Measurements from ENCODE around the gene MYOM1. TPM values are rescaled to one million over a fixed set of nuclear protein-coding genes. Genes with fewer than 3 reads are reported as not detected.
A peak's percentile ranks its signal among the peaks of the same experiment; 100 is the strongest.
"Not testable (repeated sequence)": the region's sequence is repeated elsewhere in the genome, so short reads cannot be mapped to it uniquely, and the experiment has no call there.

Gene MYOM1
- total RNA-seq, 2 experiments from 2014 or later = 0.74 to 1.5 TPM

DNA sequence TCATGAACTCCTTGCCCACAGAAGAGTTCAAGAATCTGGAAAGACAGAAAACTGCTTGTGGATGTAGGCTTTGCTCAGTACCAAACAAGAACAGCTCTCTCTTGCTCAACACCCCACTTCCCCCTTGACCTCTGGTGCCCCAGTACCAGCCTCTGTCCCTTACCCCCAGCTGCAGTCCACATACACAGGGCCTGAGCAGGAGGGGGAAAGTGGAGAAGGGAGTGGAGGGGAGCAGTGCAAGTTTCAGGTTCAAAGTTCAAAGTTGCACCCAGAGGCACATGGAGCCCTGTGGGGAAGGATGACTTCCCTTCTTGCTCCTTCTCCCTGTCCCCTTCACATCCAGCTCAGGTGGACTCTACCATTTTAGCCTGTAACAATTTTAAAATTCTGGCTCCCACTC is 145.7 kb downstream of the MYOM1 start:
- no peaks in the 10 kb centered on the region for H3K9me3 ChIP-seq (ENCODE audit: control insufficient read depth in 1 of 2, insufficient read depth in 1 of 2, low read length in 2 of 2)
- H3K27ac ChIP-seq (ENCODE audit: low read depth in 1 of 2, low read length in 2 of 2) = no peak overlapping the region
- CTCF ChIA-PET = interaction anchor here (0.8 to 2.3 kb wide), 4 partner anchors 11 to 80 kb away, joined by 3 to 15 read pairs (median 4); no protein-coding TSS in a partner anchor
- no peaks in the 10 kb centered on the region for H3K27me3 ChIP-seq (ENCODE audit: control insufficient read depth in 1 of 2, insufficient read depth in 2 of 2, low read length in 2 of 2)
- TF ChIP-seq, protein P1, sequence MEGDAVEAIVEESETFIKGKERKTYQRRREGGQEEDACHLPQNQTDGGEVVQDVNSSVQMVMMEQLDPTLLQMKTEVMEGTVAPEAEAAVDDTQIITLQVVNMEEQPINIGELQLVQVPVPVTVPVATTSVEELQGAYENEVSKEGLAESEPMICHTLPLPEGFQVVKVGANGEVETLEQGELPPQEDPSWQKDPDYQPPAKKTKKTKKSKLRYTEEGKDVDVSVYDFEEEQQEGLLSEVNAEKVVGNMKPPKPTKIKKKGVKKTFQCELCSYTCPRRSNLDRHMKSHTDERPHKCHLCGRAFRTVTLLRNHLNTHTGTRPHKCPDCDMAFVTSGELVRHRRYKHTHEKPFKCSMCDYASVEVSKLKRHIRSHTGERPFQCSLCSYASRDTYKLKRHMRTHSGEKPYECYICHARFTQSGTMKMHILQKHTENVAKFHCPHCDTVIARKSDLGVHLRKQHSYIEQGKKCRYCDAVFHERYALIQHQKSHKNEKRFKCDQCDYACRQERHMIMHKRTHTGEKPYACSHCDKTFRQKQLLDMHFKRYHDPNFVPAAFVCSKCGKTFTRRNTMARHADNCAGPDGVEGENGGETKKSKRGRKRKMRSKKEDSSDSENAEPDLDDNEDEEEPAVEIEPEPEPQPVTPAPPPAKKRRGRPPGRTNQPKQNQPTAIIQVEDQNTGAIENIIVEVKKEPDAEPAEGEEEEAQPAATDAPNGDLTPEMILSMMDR (IDR thresholded peaks at IDR 0.05) = no peak
- H3K27ac Mint-ChIP-seq = no peak overlapping the region
- DNase-seq (no peak), ATAC-seq (ENCODE audit: poor library complexity) (no peak)
- no peaks in the 10 kb centered on the region for H3K36me3 Mint-ChIP-seq (ENCODE audit: low read depth)
- H3K4me1 Mint-ChIP-seq (ENCODE audit: low read depth) = peaks cover 25% of the 10 kb centered on the region
- intact Hi-C loops (cut with DNase I, micrococcal nuclease) = no loop called here
- POLR2A ChIA-PET = interaction anchor here (1.5 to 2.5 kb wide), 2 partner anchors 14 to 66 kb away, joined by 3 to 9 read pairs; no protein-coding TSS in a partner anchor
- no peaks in the 10 kb centered on the region for H3K9me3 Mint-ChIP-seq
- H3K4me1 ChIP-seq (ENCODE audit: insufficient read depth, low read length) = peaks cover 5% of the 10 kb centered on the region
- no peak overlapping the region for H3K4me3 ChIP-seq (ENCODE audit: low read length)
- H3K36me3 ChIP-seq (ENCODE audit: insufficient read depth, low read length) = no peaks in the 10 kb centered on the region
- H3K4me3 Mint-ChIP-seq = no peak overlapping the region
- no peaks in the 10 kb centered on the region for H3K27me3 Mint-ChIP-seq

DNA sequence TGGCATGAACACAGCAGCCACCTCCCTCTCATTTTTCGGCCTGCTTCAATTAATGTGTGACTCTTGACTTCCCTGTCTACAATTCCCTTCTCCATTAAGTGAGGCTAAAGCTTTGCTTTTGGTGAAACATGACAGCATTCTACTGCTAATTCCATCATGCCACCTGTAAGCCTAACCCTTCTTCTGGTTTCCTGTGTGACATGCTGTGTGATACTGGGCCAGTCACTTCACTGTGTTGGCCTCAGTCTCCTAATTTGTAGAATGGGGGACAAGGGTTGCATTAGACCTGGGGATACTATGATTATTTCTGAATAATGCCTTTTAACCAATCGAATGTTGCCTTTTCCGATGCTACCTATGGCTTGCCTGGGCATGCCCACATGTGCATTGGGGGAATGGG is 146.4 kb downstream of the MYOM1 start:
- intact Hi-C loops (cut with DNase I, micrococcal nuclease) = not testable (repeated sequence)
- H3K27ac Mint-ChIP-seq = peak overlapping the region; percentile 24

DNA sequence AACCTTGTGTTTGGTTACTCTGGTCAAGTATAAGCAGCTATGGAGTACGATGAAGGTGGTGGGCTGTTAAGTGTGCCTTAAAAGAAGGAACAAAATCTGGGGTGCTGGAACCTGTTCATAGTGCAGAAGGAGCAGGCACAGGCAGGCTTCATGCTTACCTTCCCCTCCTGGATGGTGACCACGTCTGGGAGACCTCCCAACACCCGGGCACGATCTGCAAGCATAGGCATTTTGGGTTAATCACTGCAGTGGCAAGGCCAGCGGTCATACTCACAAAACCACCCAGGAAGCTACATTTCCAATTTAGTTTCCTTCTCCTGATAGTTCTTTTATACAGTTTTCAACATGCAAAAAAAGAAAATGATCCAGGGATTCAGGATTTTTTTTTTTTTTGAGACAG is 148.1 kb downstream of the MYOM1 start:
- H3K4me3 ChIP-seq (ENCODE audit: low read length) = no peak overlapping the region
- H3K36me3 ChIP-seq (ENCODE audit: insufficient read depth, low read length) = no peaks in the 10 kb centered on the region
- intact Hi-C loops (cut with DNase I, micrococcal nuclease) = no loop called here
- peaks cover 15% of the 10 kb centered on the region for H3K4me1 ChIP-seq (ENCODE audit: insufficient read depth, low read length)
- H3K9me3 Mint-ChIP-seq = no peaks in the 10 kb centered on the region
- H3K9me3 ChIP-seq (ENCODE audit: control insufficient read depth in 1 of 2, insufficient read depth in 1 of 2, low read length in 2 of 2) = no peaks in the 10 kb centered on the region
- ChIA-PET POLR2A (interaction anchor here (1.3 to 2.4 kb wide), 2 partner anchors 10 to 27 kb away, joined by 3 to 6 read pairs; no protein-coding TSS in a partner anchor), CTCF (interaction anchor here (1.2 to 2.2 kb wide), 2 partner anchors 9 to 77 kb away, joined by 3 to 10 read pairs; no protein-coding TSS in a partner anchor)
- peaks cover 47% of the 10 kb centered on the region for H3K4me1 Mint-ChIP-seq (ENCODE audit: low read depth)
- no peak for ATAC-seq (ENCODE audit: poor library complexity)
- no peaks in the 10 kb centered on the region for H3K27me3 ChIP-seq (ENCODE audit: control insufficient read depth in 1 of 2, insufficient read depth in 2 of 2, low read length in 2 of 2)
- H3K27ac Mint-ChIP-seq = no peak overlapping the region
- H3K27ac ChIP-seq (ENCODE audit: low read depth in 1 of 2, low read length in 2 of 2) = no peak overlapping the region
- TF ChIP-seq, protein P1 (IDR thresholded peaks at IDR 0.05) = no peak
- DNase-seq = no peak
- H3K4me3 Mint-ChIP-seq = no peak overlapping the region
- H3K27me3 Mint-ChIP-seq = no peaks in the 10 kb centered on the region
- H3K36me3 Mint-ChIP-seq (ENCODE audit: low read depth) = no peaks in the 10 kb centered on the region

More for the DNA sequence above, 146.4 kb downstream of the MYOM1 start:
- H3K4me1 Mint-ChIP-seq (ENCODE audit: low read depth) = peaks cover 31% of the 10 kb centered on the region
- peak in 1 of 14 experiments; percentile 23 for DNase-seq
- H3K4me1 ChIP-seq (ENCODE audit: insufficient read depth, low read length); H3K9me3 ChIP-seq (ENCODE audit: control insufficient read depth in 1 of 2, insufficient read depth in 1 of 2, low read length in 2 of 2); H3K27me3 ChIP-seq (ENCODE audit: control insufficient read depth in 1 of 2, insufficient read depth in 2 of 2, low read length in 2 of 2); H3K4me3 Mint-ChIP-seq; ATAC-seq (ENCODE audit: poor library complexity); H3K36me3 Mint-ChIP-seq (ENCODE audit: low read depth); H3K9me3 Mint-ChIP-seq; H3K27ac ChIP-seq (ENCODE audit: low read depth in 1 of 2, low read length in 2 of 2); H3K36me3 ChIP-seq (ENCODE audit: insufficient read depth, low read length); H3K27me3 Mint-ChIP-seq; H3K4me3 ChIP-seq (ENCODE audit: low read length): not testable (repeated sequence)
- ChIA-PET POLR2A (interaction anchor here (1.5 to 2.5 kb wide), 2 partner anchors 13 to 65 kb away, joined by 3 to 9 read pairs; no protein-coding TSS in a partner anchor), CTCF (interaction anchor here (0.9 to 2.2 kb wide), 3 partner anchors 11 to 79 kb away, joined by 3 to 10 read pairs (median 5); no protein-coding TSS in a partner anchor)

All from CD4-positive, alpha-beta T cell (primary cell).